H9 (cell line): ENCODE measurements around the gene INSRR. TPM values are rescaled to one million over a fixed set of nuclear protein-coding genes. Genes with fewer than 3 reads are reported as not detected.

Experiments
- DNase-seq: peaks from one replicate; pipeline ENCODE4 v3.0.0-alpha.2; 2017
- H2AFZ ChIP-seq: one replicate; pipeline ENCODE4 v1.6.1; 2013; ENCODE audit warnings: mild to moderate bottlenecking, low read length, control low read depth, moderate library complexity
- H2AK5ac ChIP-seq: 2 replicates; pipeline ENCODE4 v1.6.1; 2013; ENCODE audit warnings: low read length, control low read depth, mixed read lengths; ENCODE audit not compliant: insufficient read length
- H2BK120ac ChIP-seq: one replicate; pipeline ENCODE4 v1.6.1; 2013; ENCODE audit warnings: low read depth, mild to moderate bottlenecking, low read length, control low read depth, inconsistent platforms; ENCODE audit not compliant: poor library complexity, severe bottlenecking
- H2BK12ac ChIP-seq: 2 replicates; pipeline ENCODE4 v1.6.1; 2013; ENCODE audit warnings: low read length, control low read depth, mixed read lengths, low read depth; ENCODE audit not compliant: insufficient read length
- H2BK15ac ChIP-seq: 2 replicates; pipeline ENCODE4 v1.6.1; 2013; ENCODE audit warnings: low read depth, low read length, control low read depth
- H2BK20ac ChIP-seq: one replicate; pipeline ENCODE4 v1.6.1; 2013; ENCODE audit warnings: low read depth, mild to moderate bottlenecking, low read length, control low read depth, inconsistent platforms; ENCODE audit not compliant: poor library complexity, severe bottlenecking
- H2BK5ac ChIP-seq: 2 replicates; pipeline ENCODE4 v1.6.1; 2013; ENCODE audit warnings: low read length, control low read depth, mixed read lengths; ENCODE audit not compliant: insufficient read length
- H3K14ac ChIP-seq: 2 replicates; pipeline ENCODE4 v1.6.1; 2013; ENCODE audit warnings: low read length, control low read depth; ENCODE audit not compliant: insufficient read depth
- H3K18ac ChIP-seq: 2 replicates; pipeline ENCODE4 v1.6.1; 2013; ENCODE audit warnings: low read depth, mild to moderate bottlenecking, mixed read lengths, low read length, control low read depth; ENCODE audit not compliant: insufficient read length
- H3K23ac ChIP-seq: 2 replicates; pipeline ENCODE4 v1.6.1; 2013; ENCODE audit warnings: low read length, control low read depth, mixed read lengths, low read depth; ENCODE audit not compliant: insufficient read length
- H3K23me2 ChIP-seq: 2 replicates; pipeline ENCODE4 v1.6.1; 2013; ENCODE audit warnings: low read depth, mild to moderate bottlenecking, mixed read lengths, low read length, control low read depth; ENCODE audit not compliant: insufficient read length, poor library complexity, severe bottlenecking
- H3K27ac ChIP-seq: 2 replicates; pipeline ENCODE4 v1.5.1; 2013; ENCODE audit warnings: low read length, control low read depth, mixed read lengths, low read depth; ENCODE audit not compliant: insufficient read length
- H3K27me3 ChIP-seq: 2 replicates; pipeline ENCODE4 v1.6.1; 2013; ENCODE audit warnings: low read length, control low read depth, inconsistent platforms; ENCODE audit not compliant: insufficient read depth
- H3K4ac ChIP-seq: 2 replicates; pipeline ENCODE4 v1.6.1; 2013; ENCODE audit warnings: low read depth, mild to moderate bottlenecking, control low read depth, inconsistent platforms, low read length, moderate library complexity
- H3K4me1 ChIP-seq: 2 replicates; pipeline ENCODE4 v1.6.1; 2013; ENCODE audit warnings: low read length, control low read depth, inconsistent platforms; ENCODE audit not compliant: insufficient read depth
- H3K4me2 ChIP-seq: 2 replicates; pipeline ENCODE4 v1.6.1; 2013; ENCODE audit warnings: low read length, control low read depth, mixed read lengths; ENCODE audit not compliant: insufficient read length, insufficient read depth
- H3K56ac ChIP-seq: 2 replicates; pipeline ENCODE4 v1.6.1; 2013; ENCODE audit warnings: low read depth, mild to moderate bottlenecking, mixed read lengths, low read length, control low read depth; ENCODE audit not compliant: insufficient read length
- H3K79me1 ChIP-seq: 2 replicates; pipeline ENCODE4 v1.6.1; 2013; ENCODE audit warnings: low read depth, mild to moderate bottlenecking, moderate library complexity, low read length, control low read depth, inconsistent platforms; ENCODE audit not compliant: insufficient read depth, poor library complexity, severe bottlenecking
- H3K79me2 ChIP-seq: 2 replicates; pipeline ENCODE4 v1.6.1; 2013; ENCODE audit warnings: low read length, control low read depth, inconsistent platforms; ENCODE audit not compliant: insufficient read depth
- H3K9ac ChIP-seq: 2 replicates; pipeline ENCODE4 v1.6.1; 2013; ENCODE audit warnings: low read length, control low read depth, mixed read lengths; ENCODE audit not compliant: insufficient read length; ENCODE audit errors: extremely low read depth
- H3K9me3 ChIP-seq: one replicate; pipeline ENCODE4 v1.6.1; 2013; ENCODE audit warnings: low read depth, low read length, inconsistent platforms; ENCODE audit not compliant: control insufficient read depth
- H3T11ph ChIP-seq: one replicate; pipeline ENCODE4 v1.6.1; 2013; ENCODE audit warnings: mild to moderate bottlenecking, low read length, control low read depth, inconsistent platforms
- H4K20me1 ChIP-seq: one replicate; pipeline ENCODE4 v1.6.1; 2013; ENCODE audit not compliant: control insufficient read depth, insufficient read length, insufficient read depth
- H4K5ac ChIP-seq: 2 replicates; pipeline ENCODE4 v1.6.1; 2013; ENCODE audit warnings: low read depth, mild to moderate bottlenecking, mixed read lengths, low read length, control low read depth; ENCODE audit not compliant: insufficient read length
- H4K8ac ChIP-seq: replicated peaks from 2 replicates; pipeline ENCODE4 v1.6.1; 2013; ENCODE audit warnings: low read length, control low read depth, mixed read lengths, low read depth; ENCODE audit not compliant: insufficient read length
- H4K91ac ChIP-seq: 2 replicates; pipeline ENCODE4 v1.6.1; 2013; ENCODE audit warnings: low read depth, mild to moderate bottlenecking, moderate library complexity, mixed read lengths, low read length, control low read depth; ENCODE audit not compliant: insufficient read length
- H3K27ac Mint-ChIP-seq, 3 experiments: 2 replicates in 2 of 3; 3 replicates in 1 of 3; pipeline ENCODE4 v1.8.0; 2020 to 2021; ENCODE audit warnings: mixed read lengths in 3 of 3, mild to moderate bottlenecking in 1 of 3, moderate library complexity in 1 of 3
- H3K27me3 Mint-ChIP-seq: 2 replicates; pipeline ENCODE4 v1.8.0; 2021; ENCODE audit warnings: low read depth, mild to moderate bottlenecking, moderate library complexity, mixed read lengths
- H3K36me3 Mint-ChIP-seq, 3 experiments: 2 replicates in 2 of 3; 3 replicates in 1 of 3; pipeline ENCODE4 v1.8.0; 2020 to 2021; ENCODE audit warnings: low read depth in 3 of 3, mixed read lengths in 3 of 3; ENCODE audit not compliant: insufficient read depth in 1 of 3
- H3K4me1 Mint-ChIP-seq, 2 experiments: 2 replicates each; pipeline ENCODE4 v1.8.0; 2020; ENCODE audit warnings: mixed read lengths in 2 of 2
- H3K4me3 Mint-ChIP-seq, 2 experiments: 2 replicates in 1 of 2; 3 replicates in 1 of 2; pipeline ENCODE4 v1.8.0; 2020 to 2021; ENCODE audit warnings: mild to moderate bottlenecking in 2 of 2, mixed read lengths in 2 of 2, moderate library complexity in 1 of 2
- H3K9me3 Mint-ChIP-seq, 2 experiments: 2 replicates in 1 of 2; 3 replicates in 1 of 2; pipeline ENCODE4 v1.8.0; 2020; ENCODE audit warnings: mild to moderate bottlenecking in 2 of 2, mixed read lengths in 2 of 2, moderate library complexity in 1 of 2
- WGBS: extraction: QIAGEN DNeasy Blood & Tissue Kit; methylation state at CpG from one replicate; pipeline ENCODE4 v1.1.7; 2013; ENCODE audit warnings: missing lambda C conversion rate, low lambda C conversion rate, mixed read lengths; ENCODE audit not compliant: insufficient read length; ENCODE audit errors: extremely low coverage; 5-methylcytosine and 5-hydroxymethylcytosine counted together
- total RNA-seq: library from RNA; stranded (reverse); gene quantifications from 2 replicates; pipeline ENCODE4 v1.2.1, GENCODE V29; 2021
- TF ChIP-seq, protein P1 (sequence below): fragments of 200-600 bp; sonication (generic); conservative IDR thresholded peaks from 3 replicates; pipeline ENCODE4 v1.8.0; 2021; ENCODE audit warnings: antibody characterized with exemption, mild to moderate bottlenecking

INSRR gene
- total RNA-seq, 1 experiment from 2014 or later, result not detected

DNA sequence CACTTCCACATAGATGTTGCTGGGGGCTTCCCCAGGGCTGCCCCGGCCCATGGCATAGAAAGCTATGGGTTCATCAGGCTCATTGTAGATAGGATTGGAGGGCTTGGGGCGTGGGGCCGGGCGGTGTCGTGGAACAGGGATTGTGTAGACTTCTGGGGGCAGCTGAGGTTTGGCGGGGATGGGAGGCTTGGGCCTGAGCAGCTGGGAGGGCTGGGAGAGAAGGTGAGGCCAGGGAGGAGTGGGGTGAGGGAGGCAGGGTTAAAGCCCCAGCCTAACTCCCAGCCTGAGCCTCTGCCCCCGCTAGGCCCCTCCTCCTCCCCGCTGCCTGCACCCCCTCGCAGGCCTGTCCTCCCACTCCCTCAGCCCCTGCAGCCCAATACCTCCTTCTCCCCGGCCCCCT is 49.6 kb downstream of the INSRR start:
- H3K14ac ChIP-seq, result no peak overlapping the region
- Mint-ChIP-seq H3K4me3 (no peak overlapping the region), H3K36me3 (peaks cover 0 to 12% (median 4%) of the 10 kb centered on the region in 3 experiments; a peak in 3 of 7 replicates), H3K27ac (peak overlapping the region in 2 of 3 experiments; percentile 25 to 31; a peak in 1 of 7 replicates), H3K27me3 (peaks cover 38% of the 10 kb centered on the region), H3K9me3 (no peaks in the 10 kb centered on the region; a peak in 1 of 5 replicates), H3K4me1 (peaks cover 14 to 38% of the 10 kb centered on the region in 2 experiments)
- no peak overlapping the region for H2BK12ac ChIP-seq
- H2BK15ac ChIP-seq, result no peak overlapping the region
- H4K8ac ChIP-seq, result no peak overlapping the region
- H2BK5ac ChIP-seq, result no peak overlapping the region
- no peak overlapping the region for H3K4ac ChIP-seq
- no peaks in the 10 kb centered on the region for H3K9me3 ChIP-seq
- no peak overlapping the region for H2AK5ac ChIP-seq
- H2BK20ac ChIP-seq, result no peak overlapping the region
- H3K4me1 ChIP-seq, result no peaks in the 10 kb centered on the region; the same call in 1 of the 2 replicates
- H3K4me2 ChIP-seq, result no peak overlapping the region
- H3K79me2 ChIP-seq, result no peaks in the 10 kb centered on the region
- H3K27me3 ChIP-seq, result peaks cover 4% of the 10 kb centered on the region
- H3K23me2 ChIP-seq, result peaks cover 5% of the 10 kb centered on the region
- no peaks in the 10 kb centered on the region for H3K79me1 ChIP-seq
- no peak overlapping the region for H3K27ac ChIP-seq
- H3K23ac ChIP-seq, result no peak overlapping the region
- no peak overlapping the region for H4K5ac ChIP-seq
- DNase-seq, result no peak
- no peak overlapping the region for H3K9ac ChIP-seq
- no peak overlapping the region for H4K91ac ChIP-seq
- H3T11ph ChIP-seq, result no peak overlapping the region
- no peak overlapping the region for H3K18ac ChIP-seq
- TF ChIP-seq, protein P1, sequence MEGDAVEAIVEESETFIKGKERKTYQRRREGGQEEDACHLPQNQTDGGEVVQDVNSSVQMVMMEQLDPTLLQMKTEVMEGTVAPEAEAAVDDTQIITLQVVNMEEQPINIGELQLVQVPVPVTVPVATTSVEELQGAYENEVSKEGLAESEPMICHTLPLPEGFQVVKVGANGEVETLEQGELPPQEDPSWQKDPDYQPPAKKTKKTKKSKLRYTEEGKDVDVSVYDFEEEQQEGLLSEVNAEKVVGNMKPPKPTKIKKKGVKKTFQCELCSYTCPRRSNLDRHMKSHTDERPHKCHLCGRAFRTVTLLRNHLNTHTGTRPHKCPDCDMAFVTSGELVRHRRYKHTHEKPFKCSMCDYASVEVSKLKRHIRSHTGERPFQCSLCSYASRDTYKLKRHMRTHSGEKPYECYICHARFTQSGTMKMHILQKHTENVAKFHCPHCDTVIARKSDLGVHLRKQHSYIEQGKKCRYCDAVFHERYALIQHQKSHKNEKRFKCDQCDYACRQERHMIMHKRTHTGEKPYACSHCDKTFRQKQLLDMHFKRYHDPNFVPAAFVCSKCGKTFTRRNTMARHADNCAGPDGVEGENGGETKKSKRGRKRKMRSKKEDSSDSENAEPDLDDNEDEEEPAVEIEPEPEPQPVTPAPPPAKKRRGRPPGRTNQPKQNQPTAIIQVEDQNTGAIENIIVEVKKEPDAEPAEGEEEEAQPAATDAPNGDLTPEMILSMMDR, result no peak
- no peak overlapping the region for H2AFZ ChIP-seq
- no peak overlapping the region for H3K56ac ChIP-seq
- H4K20me1 ChIP-seq, result no peaks in the 10 kb centered on the region
- no peak overlapping the region for H2BK120ac ChIP-seq
- WGBS, result no CpG with 5 or more reads among the region's 10 CpGs
